ENCODE data around the gene TCP11.

Gene TCP11

DNA sequence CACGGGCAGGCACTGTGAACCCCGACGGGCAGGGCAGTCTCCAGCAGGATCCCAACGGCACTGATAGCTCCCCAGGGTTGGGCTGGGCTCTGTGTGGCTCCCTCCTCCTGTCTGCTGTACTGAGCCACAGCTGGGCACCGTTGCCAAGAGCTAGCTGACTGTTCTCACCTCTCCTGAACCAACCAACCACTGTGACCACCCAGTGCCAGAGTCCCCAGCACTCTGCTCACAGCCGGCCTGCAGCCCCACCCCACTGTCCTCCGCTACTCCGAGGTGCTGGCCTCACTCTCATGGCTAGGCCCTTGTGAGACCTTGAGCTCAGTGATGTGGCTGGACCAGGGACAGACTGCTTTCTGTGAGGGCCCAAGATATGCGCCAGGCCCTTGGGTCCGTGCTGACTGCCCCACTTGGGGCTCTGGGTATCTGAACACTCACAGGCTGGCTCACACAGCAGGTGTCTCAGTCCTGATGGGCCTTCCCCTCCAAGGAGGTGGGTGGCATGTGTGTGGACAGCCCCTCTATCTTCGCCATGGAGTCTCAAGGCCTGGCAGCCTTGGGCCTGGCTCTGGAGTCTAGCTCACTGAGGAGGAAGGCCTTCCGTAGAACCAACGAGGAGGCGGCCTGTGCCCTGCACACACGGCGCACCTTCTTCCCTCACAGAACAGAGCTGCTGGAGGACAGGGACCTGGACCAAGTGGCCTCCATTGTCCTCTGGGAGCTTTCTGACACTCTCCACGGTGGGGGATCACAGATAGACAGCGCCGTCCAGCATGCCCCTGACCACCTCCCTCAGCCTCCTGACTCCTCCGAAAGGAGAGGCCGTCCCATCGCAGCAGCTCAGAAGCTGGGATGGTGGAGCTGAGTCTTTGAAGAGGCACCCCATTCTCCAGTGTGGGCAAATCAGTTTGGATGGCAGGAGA is 53.5 kb downstream of the TCP11 start:
- Histone ChIP-seq H3K27ac (ENCODE audit: low read depth, low read length, severe bottlenecking) (no peak overlapping the region), H3K4me3 (ENCODE audit: extremely low read depth, insufficient read depth, low read length, poor library complexity, severe bottlenecking) (no peak overlapping the region), H3K9me3 (ENCODE audit: control insufficient read depth, low read length) (no peaks in the 10 kb centered on the region), H3K36me3 (ENCODE audit: control insufficient read depth, insufficient read depth, low read length) (peaks cover 46% of the 10 kb centered on the region), H3K4me1 (ENCODE audit: control insufficient read depth, insufficient read depth, low read length, poor library complexity, severe bottlenecking) (peaks cover 2% of the 10 kb centered on the region)
- 95 to 99% methylated on average over 18 to 19 of the region's 22 CpGs for WGBS, 2 experiments (ENCODE audit: insufficient coverage in 2 of 2)

DNA sequence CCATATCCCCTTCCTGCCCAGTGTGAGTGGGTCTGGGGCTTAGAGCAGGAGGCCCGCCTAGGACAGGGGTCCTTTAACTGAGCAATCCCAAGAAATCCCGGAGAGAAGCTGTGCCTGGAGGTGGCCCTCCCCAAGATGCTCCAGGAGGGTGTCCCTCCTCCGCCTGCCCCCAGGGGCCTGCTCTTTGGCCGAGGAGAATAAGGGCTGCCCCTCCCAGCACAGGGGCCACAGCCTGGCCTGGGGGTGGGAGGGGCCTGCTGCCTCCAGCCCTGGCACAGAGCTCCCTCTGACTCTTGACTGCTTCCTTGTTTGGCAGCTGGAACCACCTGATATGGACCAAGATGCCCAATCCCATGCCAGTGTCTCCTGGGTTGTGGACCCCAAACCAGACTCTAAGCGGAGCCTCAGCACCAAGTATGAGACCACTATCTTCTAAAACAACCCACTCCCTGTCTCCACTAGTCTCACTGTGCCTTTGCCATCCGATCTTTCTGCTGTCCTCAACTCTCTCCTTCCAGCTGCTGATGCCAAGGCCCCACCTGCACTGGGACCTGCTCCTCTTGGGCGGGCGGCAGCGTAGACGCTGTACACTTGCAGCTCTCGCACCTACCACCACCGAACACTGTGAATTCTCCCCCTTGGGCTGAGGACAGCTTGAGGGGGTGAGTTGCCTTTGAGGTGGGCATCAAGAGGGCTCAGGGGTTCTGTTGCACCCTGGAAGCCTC is 54.3 kb downstream of the TCP11 start:
- Histone ChIP-seq H3K9me3 (ENCODE audit: control insufficient read depth, low read length) (no peaks in the 10 kb centered on the region), H3K4me3 (ENCODE audit: extremely low read depth, insufficient read depth, low read length, poor library complexity, severe bottlenecking) (no peak overlapping the region), H3K36me3 (ENCODE audit: control insufficient read depth, insufficient read depth, low read length) (peaks cover 50% of the 10 kb centered on the region), H3K4me1 (ENCODE audit: control insufficient read depth, insufficient read depth, low read length, poor library complexity, severe bottlenecking) (peaks cover 1% of the 10 kb centered on the region), H3K27ac (ENCODE audit: low read depth, low read length, severe bottlenecking) (no peak overlapping the region)
- WGBS, 2 experiments (ENCODE audit: insufficient coverage in 2 of 2) = 90 to 96% methylated on average over 5 to 7 of the region's 12 CpGs

GRCh38 chr6:35086282-35086632 is 54.9 kb downstream of the TCP11 start:
- Histone ChIP-seq H3K36me3 (ENCODE audit: control insufficient read depth, insufficient read depth, low read length) (peaks cover 50% of the 10 kb centered on the region), H3K27ac (ENCODE audit: low read depth, low read length, severe bottlenecking) (no peak overlapping the region), H3K4me1 (ENCODE audit: control insufficient read depth, insufficient read depth, low read length, poor library complexity, severe bottlenecking) (peaks cover 7% of the 10 kb centered on the region), H3K9me3 (ENCODE audit: control insufficient read depth, low read length) (no peaks in the 10 kb centered on the region), H3K4me3 (ENCODE audit: extremely low read depth, insufficient read depth, low read length, poor library complexity, severe bottlenecking) (no peak overlapping the region)
- WGBS, 2 experiments (ENCODE audit: insufficient coverage in 2 of 2) = 97 to 98% methylated on average over 8 to 9 of the region's 10 CpGs

DNA sequence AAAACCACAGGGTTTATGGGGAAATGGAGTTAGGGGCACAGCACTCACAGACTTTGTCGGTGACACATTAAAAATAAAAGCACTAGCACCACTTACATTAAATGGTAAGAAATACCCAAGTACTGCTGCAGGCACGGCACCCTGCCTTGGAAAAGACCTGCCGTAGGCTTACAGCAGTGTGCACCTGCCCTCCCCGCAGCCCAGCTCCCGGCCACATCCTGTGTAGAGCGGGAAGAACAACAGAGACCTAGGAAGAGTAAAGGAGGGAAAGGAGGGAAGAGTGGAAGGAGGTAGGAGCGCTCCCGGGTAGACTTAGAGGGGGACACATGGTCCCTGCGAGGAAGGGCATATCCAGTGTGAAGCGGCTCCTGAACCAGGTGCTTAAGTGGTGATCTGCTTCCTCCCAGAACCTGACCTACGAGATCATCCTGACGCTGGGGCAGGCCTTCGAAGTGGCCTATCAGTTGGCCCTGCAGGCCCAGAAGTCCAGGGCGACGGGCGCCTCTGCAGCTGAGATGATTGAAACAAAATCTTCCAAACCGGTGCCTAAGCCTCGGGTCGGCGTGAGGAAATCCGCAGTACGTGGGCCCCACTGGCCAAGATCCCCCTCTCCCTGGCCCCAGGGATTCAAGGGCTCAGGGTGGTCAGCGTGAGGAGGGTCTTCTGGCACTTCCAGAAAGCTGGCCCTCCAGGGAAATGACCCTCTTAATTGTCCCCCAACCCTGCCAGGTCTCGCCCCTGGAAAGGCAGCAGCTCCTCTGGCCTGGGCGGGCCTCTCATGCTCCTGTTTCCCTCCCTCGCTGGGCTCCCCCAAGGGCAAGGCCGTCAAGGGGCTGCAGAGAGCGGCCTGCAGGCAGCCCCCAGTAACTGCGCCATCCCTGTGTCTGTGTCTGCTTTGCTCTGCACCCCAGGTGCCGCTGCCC is 55.5 kb downstream of the TCP11 start:
- Histone ChIP-seq H3K9me3 (ENCODE audit: control insufficient read depth, low read length) (no peaks in the 10 kb centered on the region), H3K4me3 (ENCODE audit: extremely low read depth, insufficient read depth, low read length, poor library complexity, severe bottlenecking) (no peak overlapping the region), H3K36me3 (ENCODE audit: control insufficient read depth, insufficient read depth, low read length) (peaks cover 50% of the 10 kb centered on the region), H3K4me1 (ENCODE audit: control insufficient read depth, insufficient read depth, low read length, poor library complexity, severe bottlenecking) (peaks cover 8% of the 10 kb centered on the region), H3K27ac (ENCODE audit: low read depth, low read length, severe bottlenecking) (no peak overlapping the region)
- WGBS, 2 experiments (ENCODE audit: insufficient coverage in 2 of 2) = 96 to 98% methylated on average over 24 to 28 of the region's 30 CpGs

- peaks cover 53% of the 10 kb centered on the region for H3K36me3 ChIP-seq (ENCODE audit: control insufficient read depth, insufficient read depth, low read length)
- 92 to 93% methylated on average over 9 to 11 of the region's 12 CpGs for WGBS, 2 experiments (ENCODE audit: insufficient coverage in 2 of 2)
Observed at GRCh38 chr6:35084511-35085203, 56.5 kb downstream of the TCP11 start.

DNA sequence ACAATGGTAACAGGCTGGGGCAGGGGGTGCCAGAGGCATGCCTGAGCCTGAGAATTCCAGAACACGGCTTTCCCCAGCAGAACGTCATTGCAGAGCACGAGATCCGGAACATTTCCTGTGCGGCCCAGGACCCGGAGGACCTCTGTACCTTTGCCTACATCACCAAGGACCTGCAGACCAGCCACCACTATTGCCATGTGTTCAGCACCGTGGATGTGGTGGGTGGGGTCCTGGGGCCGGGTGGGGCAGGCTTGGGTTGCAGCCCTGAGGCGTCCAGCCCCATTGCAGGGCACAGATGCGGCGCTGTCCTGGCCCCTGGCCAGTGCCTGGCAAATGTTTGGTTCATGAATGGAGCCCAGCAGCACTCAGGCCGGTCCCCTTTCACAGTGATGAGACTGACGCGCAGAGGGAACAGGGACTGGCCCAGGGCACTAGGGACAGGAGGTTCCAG is 57.1 kb downstream of the TCP11 start:
- Histone ChIP-seq H3K27ac (ENCODE audit: low read depth, low read length, severe bottlenecking) (no peak overlapping the region), H3K9me3 (ENCODE audit: control insufficient read depth, low read length) (no peaks in the 10 kb centered on the region), H3K4me1 (ENCODE audit: control insufficient read depth, insufficient read depth, low read length, poor library complexity, severe bottlenecking) (peaks cover 8% of the 10 kb centered on the region), H3K36me3 (ENCODE audit: control insufficient read depth, insufficient read depth, low read length) (peaks cover 59% of the 10 kb centered on the region), H3K4me3 (ENCODE audit: extremely low read depth, insufficient read depth, low read length, poor library complexity, severe bottlenecking) (no peak overlapping the region)
- WGBS, 2 experiments (ENCODE audit: insufficient coverage in 2 of 2) = 98 to 100% methylated on average over 7 to 14 of the region's 14 CpGs

More at GRCh38 chr6:35084511-35085203, 56.5 kb downstream of the TCP11 start:
- H3K27ac ChIP-seq (ENCODE audit: low read depth, low read length, severe bottlenecking) = no peak overlapping the region
- H3K4me3 ChIP-seq (ENCODE audit: extremely low read depth, insufficient read depth, low read length, poor library complexity, severe bottlenecking) = no peak overlapping the region
- H3K9me3 ChIP-seq (ENCODE audit: control insufficient read depth, low read length) = no peaks in the 10 kb centered on the region
- peaks cover 8% of the 10 kb centered on the region for H3K4me1 ChIP-seq (ENCODE audit: control insufficient read depth, insufficient read depth, low read length, poor library complexity, severe bottlenecking)

DNA sequence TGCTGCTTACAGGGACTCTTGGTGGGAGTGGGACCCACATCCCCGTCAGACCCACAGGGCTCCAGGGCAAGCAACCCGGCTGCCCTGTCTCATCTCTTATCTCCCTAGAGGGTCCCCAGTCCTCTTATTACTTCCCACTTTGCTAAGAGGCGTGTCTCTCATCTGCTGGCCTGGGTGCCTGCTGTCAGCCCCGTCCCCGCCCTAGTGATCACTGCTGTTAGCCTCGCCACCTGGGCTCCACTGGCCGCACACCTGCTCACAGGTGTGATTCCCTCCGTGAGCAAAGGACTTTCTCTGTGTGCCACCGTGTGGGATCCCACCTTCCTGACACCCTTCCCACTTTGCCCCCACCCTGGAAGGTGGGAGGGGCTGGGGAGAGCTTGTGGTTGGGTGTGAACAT is 57.6 kb downstream of the TCP11 start:
- no peaks in the 10 kb centered on the region for H3K9me3 ChIP-seq (ENCODE audit: control insufficient read depth, low read length)
- WGBS, 2 experiments (ENCODE audit: insufficient coverage in 2 of 2) = 93 to 100% methylated on average over 1 to 8 of the region's 9 CpGs
- H3K4me3 ChIP-seq (ENCODE audit: extremely low read depth, insufficient read depth, low read length, poor library complexity, severe bottlenecking) = no peak overlapping the region
- peaks cover 8% of the 10 kb centered on the region for H3K4me1 ChIP-seq (ENCODE audit: control insufficient read depth, insufficient read depth, low read length, poor library complexity, severe bottlenecking)
- no peak overlapping the region for H3K27ac ChIP-seq (ENCODE audit: low read depth, low read length, severe bottlenecking)
- peaks cover 63% of the 10 kb centered on the region for H3K36me3 ChIP-seq (ENCODE audit: control insufficient read depth, insufficient read depth, low read length)

DNA sequence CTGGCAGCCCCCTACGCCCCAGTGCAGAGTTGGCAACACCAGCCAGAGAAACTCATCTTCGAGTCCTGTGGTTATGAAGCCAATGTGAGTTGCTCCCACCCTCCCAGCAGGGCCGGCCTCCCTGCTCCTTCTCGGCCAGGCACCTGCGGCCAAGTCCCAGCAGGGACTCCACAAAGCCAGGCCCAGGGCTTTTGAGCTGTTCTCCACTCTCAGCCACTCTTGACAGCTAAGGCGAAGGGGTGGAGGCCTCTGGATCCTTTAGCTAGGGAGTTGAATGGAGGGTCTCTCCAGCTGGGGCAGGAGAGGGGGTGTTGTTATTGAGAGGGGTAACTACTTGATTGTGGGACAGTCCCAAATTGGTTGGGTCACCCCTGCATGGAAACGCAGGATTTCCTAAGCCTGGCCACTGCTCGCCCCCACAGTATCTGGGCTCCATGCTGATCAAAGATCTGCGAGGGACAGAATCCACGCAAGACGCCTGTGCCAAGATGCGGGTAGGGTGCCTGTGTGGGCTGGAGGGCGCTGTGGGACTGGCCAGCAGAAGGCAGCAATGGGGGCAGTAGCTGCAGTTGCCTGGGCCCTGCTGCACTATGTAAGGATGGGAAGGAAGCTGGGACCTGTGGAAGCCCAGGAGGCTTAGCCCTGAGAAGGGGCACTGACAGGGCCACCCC is 58.3 kb downstream of the TCP11 start:
- Histone ChIP-seq H3K36me3 (ENCODE audit: control insufficient read depth, insufficient read depth, low read length) (peaks cover 60% of the 10 kb centered on the region), H3K4me3 (ENCODE audit: extremely low read depth, insufficient read depth, low read length, poor library complexity, severe bottlenecking) (no peak overlapping the region), H3K9me3 (ENCODE audit: control insufficient read depth, low read length) (no peaks in the 10 kb centered on the region), H3K4me1 (ENCODE audit: control insufficient read depth, insufficient read depth, low read length, poor library complexity, severe bottlenecking) (peaks cover 8% of the 10 kb centered on the region), H3K27ac (ENCODE audit: low read depth, low read length, severe bottlenecking) (no peak overlapping the region)
- WGBS, 2 experiments (ENCODE audit: insufficient coverage in 2 of 2) = 95 to 96% methylated on average over 10 to 13 of the region's 13 CpGs

DNA sequence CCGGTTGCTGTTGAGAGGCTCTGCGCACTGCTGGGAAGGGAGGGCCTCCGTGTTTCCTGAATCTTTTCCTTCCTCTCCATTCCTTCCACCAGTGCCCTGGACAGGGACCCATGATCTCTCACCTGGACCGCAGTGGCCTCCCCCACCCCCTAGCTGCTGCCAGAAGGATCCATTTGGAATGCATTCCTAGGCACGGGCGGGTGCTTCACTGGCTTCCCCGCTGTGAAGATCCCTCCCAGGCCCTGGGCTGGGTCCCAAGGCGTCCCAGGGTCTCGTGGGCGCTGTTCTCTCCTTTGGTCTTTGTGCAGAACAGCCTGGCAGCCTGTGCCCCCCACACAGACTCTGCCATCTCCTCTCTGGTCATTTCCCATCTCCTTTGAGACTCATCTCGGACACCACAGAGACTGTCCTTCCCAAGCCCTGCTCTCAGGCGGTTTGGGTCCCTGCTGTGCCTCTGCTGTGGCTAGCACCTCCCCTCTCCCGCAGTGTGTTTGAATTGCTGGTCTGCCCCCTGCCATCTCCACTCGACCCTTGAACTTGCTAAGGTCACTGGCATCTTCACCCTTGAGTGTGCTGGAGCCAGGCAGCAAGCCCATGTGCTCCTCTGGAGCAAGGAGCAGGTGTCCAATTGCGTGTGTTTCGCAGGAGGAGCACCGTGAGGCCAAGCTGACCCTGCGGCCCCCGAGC is 59.0 kb downstream of the TCP11 start:
- Histone ChIP-seq H3K27ac (ENCODE audit: low read depth, low read length, severe bottlenecking) (no peak overlapping the region), H3K4me1 (ENCODE audit: control insufficient read depth, insufficient read depth, low read length, poor library complexity, severe bottlenecking) (peaks cover 8% of the 10 kb centered on the region), H3K4me3 (ENCODE audit: extremely low read depth, insufficient read depth, low read length, poor library complexity, severe bottlenecking) (no peak overlapping the region), H3K9me3 (ENCODE audit: control insufficient read depth, low read length) (no peaks in the 10 kb centered on the region), H3K36me3 (ENCODE audit: control insufficient read depth, insufficient read depth, low read length) (peaks cover 54% of the 10 kb centered on the region)
- WGBS, 2 experiments (ENCODE audit: insufficient coverage in 2 of 2) = 81 to 86% methylated on average over 17 to 19 of the region's 19 CpGs

Measured in mesodermal cell (in vitro differentiated cells).